ENCODE results near the gene PSME1.

Gene PSME1

DNA sequence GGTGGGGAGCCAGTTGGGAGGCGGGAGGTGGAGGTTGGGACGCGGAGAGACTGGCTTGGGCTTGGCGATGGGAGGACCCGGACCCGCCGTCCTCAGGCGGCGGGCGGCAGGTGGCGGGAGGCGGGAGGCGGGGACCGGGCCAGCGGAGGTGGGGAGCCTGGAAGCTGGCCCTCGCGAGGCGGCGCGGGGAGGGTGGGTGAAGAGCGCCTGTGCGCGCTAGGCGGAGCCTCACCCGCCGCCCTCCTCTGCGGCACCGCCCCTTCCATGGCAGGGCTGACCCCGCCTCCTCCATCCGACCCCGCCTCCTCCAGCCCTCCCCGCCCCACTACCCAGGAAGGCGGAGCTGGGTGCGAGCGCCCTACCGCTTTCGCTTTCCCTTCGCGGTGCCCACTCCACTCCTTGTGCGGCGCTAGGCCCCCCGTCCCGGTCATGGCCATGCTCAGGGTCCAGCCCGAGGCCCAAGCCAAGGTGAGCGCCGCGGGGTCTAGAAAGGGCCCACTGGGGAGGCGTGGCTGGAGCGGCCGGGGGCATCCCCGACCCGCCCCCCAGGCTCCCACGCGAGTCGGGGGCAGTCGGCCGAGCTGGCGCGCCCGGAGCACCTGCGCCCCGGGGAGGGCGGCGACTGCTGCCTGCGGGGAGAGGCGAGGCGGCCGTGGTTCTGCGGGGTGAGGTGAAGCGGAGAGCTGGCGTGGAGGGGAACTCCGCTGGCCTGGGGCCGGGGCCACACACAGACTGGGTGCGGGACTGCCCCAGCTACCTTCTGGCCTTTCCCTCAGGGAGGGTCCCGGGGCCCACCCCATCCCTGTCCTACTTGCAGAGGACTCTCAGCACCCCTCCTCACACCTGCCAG lies at the start of gene PSME1:
TSS of gene PSME1 (plus strand) at position 361 of the 850 bp plus-strand sequence. CDS start at position 430, 69 bp downstream.
- DNase-seq: peak; percentile 93 to 94

- DNase-seq: no peak
These were observed 49.0 kb upstream of the PSME1 start for GRCh38 chr14:24087004-24087403.

DNA sequence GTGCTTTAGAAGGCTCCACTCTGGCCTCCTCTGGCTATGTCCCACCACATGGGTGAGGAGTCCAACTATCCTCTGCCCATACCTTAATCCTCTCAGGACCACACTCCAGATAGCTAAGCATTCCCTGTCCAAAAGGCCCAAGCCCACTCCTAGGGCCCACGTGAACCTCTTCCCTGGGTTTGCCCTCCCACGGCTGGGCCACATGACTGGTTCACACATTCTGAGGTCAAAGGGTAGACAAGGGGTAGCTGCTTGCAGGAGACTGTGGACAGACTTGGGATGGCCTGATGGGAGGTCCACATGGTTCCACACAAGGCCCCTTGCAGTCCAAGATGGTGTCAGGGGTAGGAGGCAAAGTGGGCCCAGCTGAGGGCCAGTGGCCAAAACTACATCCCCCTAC lies 47.9 kb upstream of the PSME1 start:
- no peak for DNase-seq

DNA sequence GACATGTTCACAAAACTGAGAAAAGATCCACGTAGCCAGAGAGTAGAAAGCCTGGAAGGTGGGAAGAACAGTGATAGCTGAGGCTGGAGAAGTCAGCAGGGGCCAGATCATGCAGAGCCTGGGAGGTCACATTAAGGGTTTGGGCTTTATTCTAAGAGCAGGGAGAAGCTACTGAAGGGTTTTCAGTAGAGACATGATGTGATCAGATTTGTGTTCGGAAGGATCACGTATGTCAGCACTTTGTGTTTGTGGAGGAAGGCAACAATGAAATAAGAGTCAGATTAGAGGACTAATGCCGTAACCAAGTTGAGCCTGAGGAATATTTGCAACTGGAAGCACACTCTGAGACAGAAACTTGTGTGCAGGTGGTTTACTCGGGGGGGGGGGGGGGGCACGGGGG lies 46.1 kb upstream of the PSME1 start:
- no peak for DNase-seq

GRCh38 chr14:24092110-24092504 lies 43.9 kb upstream of the PSME1 start:
- DNase-seq: no peak

DNA sequence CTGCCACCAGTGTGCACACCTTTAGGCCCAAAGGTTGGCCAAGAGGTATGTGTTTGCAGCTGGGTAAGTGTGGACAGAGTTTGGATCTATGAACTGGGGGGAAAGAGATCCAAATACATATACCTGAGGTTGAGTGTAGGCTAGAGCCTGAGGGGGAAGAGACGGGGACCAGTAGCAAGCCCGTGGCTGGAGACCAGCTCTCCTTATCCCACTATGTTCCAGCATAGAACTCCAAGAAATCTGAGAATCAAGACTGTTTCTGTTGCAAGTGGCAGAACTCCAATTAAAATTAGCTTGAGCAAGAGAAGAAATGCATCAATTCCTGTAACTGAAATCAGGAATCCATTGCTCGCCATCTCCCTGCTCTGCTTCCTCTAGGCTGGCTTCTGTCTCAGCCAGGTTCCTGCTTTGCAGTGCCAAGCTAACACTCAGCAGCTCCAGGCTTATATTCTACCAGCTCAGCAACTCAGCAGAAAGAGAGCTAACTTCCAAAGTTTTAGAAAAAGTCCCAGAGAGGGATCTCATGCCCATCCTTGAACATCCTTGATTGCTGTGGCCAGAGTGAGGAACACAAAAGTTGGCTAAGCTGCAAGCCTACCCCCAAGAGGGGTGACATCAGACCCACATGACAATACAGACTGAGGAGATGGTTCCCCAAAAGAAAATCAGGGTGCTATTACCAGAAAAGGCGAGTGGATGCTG lies 43.3 kb upstream of the PSME1 start:
- DNase-seq: no peak

GRCh38 chr14:24093207-24093900 lies 42.6 kb upstream of the PSME1 start:
- no peak for DNase-seq

DNA sequence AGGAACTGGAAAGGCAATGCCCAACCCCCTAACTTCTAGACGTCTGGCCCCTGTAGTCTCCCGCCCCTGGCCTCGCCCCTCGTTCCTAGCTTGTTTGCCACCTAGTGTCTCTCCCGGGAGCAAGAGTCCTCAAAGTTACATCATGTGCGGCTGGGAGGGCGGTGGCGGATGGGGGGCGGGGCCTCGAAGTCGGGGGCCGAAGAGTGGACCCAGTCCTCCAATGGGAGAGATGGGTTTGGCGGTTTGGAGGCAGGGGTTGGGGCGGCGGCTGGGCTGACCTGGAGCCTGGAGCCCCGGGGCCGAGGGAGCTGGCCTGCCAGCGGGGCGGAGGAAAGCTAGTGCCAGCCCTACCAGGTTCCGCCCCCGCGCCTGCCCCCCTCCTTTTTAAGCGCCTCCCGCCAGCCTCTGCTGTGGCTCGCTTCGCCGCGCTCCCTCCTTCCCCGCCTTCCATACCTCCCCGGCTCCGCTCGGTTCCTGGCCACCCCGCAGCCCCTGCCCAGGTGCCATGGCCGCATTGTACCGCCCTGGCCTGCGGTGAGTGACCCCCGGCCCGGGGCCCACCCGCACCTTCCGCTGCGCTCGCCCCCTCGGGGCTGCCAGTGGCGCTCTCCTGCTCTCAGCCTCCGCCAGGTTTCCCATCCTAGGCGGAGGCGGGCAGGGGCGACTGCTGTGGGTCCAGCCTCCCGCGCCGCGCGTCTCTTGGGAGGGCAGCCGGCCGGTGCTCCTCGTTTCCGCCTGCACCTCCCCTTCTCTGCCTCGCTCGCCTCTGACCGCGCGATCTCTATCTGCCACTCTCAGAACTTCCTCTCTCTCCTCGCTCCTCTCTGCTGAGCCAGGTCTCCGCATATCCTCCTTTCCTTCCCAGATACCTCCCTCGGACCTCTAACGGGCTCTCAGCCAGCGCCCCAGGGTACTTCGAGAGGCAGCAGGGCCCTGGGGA lies 41.8 kb upstream of the PSME1 start, which contains the start of gene PCK2:
TSS of gene PCK2 (plus strand) at position 411 of the 940 bp plus-strand sequence. CDS start at position 506, 95 bp downstream.
- DNase-seq: peak; percentile 83 to 86

GRCh38 chr14:24094841-24095270 lies 41.1 kb upstream of the PSME1 start:
- no peak for DNase-seq

- DNase-seq: peak; percentile 50 to 57
These were observed 40.5 kb upstream of the PSME1 start for GRCh38 chr14:24095271-24096068.

DNA sequence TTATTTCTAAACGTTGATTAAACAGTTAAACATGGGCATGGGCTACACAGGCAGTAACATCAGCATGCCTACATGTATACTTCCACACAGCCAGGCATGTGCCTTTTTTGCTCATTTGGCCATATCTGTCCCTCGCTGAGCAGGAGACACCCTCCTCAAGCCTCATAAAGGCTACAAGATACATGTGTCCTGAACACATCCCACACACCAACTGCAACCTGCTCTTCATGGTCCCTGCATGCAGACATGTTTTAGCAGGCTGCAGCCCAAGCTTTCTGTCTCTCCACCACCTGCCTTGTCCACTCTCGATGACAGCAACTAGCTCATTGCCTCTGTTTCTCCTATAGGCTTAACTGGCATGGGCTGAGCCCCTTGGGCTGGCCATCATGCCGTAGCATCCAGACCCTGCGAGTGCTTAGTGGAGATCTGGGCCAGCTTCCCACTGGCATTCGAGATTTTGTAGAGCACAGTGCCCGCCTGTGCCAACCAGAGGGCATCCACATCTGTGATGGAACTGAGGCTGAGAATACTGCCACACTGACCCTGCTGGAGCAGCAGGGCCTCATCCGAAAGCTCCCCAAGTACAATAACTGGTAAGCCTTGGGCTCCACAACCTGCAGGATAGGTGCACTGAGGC lies 39.3 kb upstream of the PSME1 start:
- DNase-seq: no peak

DNA sequence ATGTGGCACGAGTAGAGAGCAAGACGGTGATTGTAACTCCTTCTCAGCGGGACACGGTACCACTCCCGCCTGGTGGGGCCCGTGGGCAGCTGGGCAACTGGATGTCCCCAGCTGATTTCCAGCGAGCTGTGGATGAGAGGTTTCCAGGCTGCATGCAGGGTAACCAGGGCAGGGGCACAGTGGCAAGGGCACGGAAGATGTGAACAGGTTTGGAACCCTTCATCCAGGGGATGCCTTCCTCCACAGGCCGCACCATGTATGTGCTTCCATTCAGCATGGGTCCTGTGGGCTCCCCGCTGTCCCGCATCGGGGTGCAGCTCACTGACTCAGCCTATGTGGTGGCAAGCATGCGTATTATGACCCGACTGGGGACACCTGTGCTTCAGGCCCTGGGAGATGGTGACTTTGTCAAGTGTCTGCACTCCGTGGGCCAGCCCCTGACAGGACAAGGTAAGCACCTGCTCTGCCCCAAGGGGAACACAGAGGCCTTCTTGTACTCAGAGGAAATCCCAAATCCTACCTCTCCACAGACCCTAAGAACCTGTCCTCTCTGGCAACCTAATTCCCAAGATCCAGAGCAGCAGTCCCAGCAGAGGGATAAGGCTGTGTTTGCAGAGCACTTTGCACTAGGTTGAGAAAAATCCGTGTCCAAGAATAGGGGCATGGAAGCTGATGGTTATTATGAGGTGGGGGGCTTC lies 37.6 kb upstream of the PSME1 start:
- no peak for DNase-seq

DNA sequence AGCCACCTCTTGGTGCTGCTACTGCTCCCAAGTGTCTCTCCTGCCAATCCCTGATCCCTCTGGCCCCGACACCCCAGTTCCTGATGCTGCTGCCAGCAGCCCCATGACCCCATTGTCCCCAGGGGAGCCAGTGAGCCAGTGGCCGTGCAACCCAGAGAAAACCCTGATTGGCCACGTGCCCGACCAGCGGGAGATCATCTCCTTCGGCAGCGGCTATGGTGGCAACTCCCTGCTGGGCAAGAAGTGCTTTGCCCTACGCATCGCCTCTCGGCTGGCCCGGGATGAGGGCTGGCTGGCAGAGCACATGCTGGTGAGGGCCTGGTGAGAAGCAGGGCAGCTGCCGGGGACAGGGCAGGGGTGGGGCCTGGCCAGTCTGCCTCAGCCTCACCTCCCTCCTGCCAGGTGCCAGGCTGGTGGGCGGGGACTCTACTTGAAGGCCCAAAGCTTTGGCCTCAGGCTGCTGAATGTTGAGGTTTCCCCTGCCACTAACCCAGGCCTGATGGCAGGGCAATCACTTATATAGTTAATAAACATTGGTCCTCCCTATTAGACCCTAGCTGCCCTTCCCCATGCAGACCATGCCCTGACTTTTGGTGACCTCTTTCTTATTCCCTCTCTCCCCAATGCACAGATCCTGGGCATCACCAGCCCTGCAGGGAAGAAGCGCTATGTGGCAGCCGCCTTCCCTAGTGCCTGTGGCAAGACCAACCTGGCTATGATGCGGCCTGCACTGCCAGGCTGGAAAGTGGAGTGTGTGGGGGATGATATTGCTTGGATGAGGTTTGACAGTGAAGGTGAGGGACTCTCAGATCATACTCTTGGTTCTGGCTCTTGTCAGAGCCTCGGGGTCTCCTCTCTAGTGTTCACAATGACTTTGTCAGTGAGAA lies 36.8 kb upstream of the PSME1 start:
- DNase-seq: no peak

DNA sequence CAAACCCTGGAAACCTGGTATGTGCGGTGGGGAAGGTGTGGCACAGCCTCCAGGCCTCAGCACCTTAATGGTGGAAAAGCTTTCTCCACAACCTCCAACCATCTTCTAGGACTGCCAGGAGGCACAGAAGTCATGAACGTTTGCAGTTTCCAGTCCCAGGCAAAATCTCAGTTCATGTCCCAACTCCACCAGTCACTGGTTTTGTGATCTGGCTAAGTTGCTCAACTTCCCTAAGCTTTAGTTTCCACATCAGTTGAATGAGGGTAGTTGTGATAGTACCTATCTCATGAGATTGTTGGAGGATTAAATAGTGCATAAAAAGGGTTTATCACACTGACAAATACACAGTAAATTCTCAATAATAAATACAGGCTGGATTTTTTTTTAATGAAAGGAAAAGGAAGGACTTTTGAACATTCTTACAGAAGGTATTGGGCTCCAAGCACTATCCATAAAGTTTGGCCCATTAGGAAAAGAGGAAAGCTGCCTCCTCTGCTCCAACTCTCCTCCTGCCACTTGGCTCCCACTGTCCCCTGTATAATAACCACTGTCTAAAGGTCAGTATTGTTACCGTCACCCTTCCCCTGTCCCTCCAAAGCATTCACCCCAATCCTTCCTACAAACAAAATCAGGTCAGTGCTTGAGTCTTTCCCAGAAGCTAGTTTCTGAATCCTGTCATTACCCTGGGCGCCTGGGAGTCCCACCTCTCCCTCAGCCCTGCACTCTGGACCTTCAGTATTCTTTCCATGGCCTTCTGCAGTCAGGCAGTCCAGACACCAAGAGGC lies 35.6 kb upstream of the PSME1 start:
- DNase-seq: no peak

GRCh38 chr14:24100982-24101494 lies 35.0 kb upstream of the PSME1 start:
- DNase-seq: no peak

DNA sequence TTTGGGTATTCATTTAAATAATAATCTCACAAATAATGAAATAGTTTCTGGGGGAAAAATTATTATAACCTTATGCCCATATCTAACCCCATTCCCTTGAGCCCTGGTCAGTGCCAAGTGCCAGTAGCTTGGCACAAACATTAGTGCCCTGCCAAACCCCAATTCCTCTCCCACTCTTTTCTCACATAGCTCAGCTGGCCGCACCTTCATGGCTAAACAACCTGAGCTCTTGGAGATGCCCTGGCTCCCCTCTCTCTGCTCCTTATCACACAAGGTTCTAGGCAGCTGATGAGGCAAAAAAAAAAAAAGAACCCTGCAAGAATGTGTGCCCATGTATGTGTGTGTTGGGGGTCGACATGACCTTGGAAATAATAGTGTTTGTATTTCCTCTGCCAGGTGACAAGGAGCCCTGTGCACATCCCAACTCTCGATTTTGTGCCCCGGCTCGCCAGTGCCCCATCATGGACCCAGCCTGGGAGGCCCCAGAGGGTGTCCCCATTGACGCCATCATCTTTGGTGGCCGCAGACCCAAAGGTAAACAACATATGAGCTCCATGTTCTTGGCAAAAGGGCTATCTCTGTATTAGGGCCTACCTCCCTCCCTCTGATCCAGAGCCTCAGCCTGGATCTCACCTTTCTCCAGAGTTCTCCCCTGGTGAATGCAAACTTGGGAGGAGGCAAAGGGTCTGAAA lies 33.5 kb upstream of the PSME1 start:
- no peak for DNase-seq

- no peak for DNase-seq
These were observed 32.5 kb upstream of the PSME1 start for GRCh38 chr14:24103451-24103850.

Data from stimulated activated CD4-positive, alpha-beta T cell treated with anti-CD3 and anti-CD28 coated beads, Interleukin-2, amount 100 ng/mL, for 48 hours (primary cell).